ENCODE data around the gene DPYSL4. TPM values are rescaled to one million over a fixed set of nuclear protein-coding genes. Genes with fewer than 3 reads are reported as not detected.

Gene DPYSL4
- total RNA-seq, 6 donors from 2014 or later, result 0.11 to 2.2 (median 0.79) TPM; not detected in 1

- 96 to 100% methylated on average over 1 of the region's 1 CpG for WGBS, 2 donors
- no peaks in the 10 kb centered on the region for H3K9me3 ChIP-seq
These were observed 31.8 kb upstream of the DPYSL4 start for GRCh38 chr10:132154931-132155330.

GRCh38 chr10:132155723-132156381 lies 30.9 kb upstream of the DPYSL4 start:
- Histone ChIP-seq H3K27me3 (no peaks in the 10 kb centered on the region), H3K4me1 (no peaks in the 10 kb centered on the region), H3K4me3 (no peak overlapping the region), H3K9me3 (no peaks in the 10 kb centered on the region), H3K36me3 (no peaks in the 10 kb centered on the region), H3K27ac (no peak overlapping the region)
- peak in 1 of 2 donors; percentile 28 for ATAC-seq (ENCODE audit: low FRiP score in 2 of 2)
- DNase-seq, result peak in 1 of 2 donors; percentile 60
- 78% methylated on average over 11 to 12 of the region's 15 CpGs for WGBS, 2 donors
- TF ChIP-seq EP300 (IDR thresholded peaks at IDR 0.05) (no peak), POLR2A (IDR thresholded peaks at IDR 0.05) (no peak), POLR2AphosphoS5 (IDR thresholded peaks at IDR 0.05) (no peak)
- TF ChIP-seq, protein P1, sequence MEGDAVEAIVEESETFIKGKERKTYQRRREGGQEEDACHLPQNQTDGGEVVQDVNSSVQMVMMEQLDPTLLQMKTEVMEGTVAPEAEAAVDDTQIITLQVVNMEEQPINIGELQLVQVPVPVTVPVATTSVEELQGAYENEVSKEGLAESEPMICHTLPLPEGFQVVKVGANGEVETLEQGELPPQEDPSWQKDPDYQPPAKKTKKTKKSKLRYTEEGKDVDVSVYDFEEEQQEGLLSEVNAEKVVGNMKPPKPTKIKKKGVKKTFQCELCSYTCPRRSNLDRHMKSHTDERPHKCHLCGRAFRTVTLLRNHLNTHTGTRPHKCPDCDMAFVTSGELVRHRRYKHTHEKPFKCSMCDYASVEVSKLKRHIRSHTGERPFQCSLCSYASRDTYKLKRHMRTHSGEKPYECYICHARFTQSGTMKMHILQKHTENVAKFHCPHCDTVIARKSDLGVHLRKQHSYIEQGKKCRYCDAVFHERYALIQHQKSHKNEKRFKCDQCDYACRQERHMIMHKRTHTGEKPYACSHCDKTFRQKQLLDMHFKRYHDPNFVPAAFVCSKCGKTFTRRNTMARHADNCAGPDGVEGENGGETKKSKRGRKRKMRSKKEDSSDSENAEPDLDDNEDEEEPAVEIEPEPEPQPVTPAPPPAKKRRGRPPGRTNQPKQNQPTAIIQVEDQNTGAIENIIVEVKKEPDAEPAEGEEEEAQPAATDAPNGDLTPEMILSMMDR (IDR thresholded peaks at IDR 0.05), result no peak

More at GRCh38 chr10:132154931-132155330, 31.8 kb upstream of the DPYSL4 start:
- no peaks in the 10 kb centered on the region for H3K4me1 ChIP-seq
- no peaks in the 10 kb centered on the region for H3K27me3 ChIP-seq
- H3K4me3 ChIP-seq, result no peak overlapping the region
- no peak overlapping the region for H3K27ac ChIP-seq
- no peaks in the 10 kb centered on the region for H3K36me3 ChIP-seq
- ATAC-seq (ENCODE audit: low FRiP score in 2 of 2), result no peak
- TF ChIP-seq EP300 (IDR thresholded peaks at IDR 0.05), result no peak
- no peak for DNase-seq

DNA sequence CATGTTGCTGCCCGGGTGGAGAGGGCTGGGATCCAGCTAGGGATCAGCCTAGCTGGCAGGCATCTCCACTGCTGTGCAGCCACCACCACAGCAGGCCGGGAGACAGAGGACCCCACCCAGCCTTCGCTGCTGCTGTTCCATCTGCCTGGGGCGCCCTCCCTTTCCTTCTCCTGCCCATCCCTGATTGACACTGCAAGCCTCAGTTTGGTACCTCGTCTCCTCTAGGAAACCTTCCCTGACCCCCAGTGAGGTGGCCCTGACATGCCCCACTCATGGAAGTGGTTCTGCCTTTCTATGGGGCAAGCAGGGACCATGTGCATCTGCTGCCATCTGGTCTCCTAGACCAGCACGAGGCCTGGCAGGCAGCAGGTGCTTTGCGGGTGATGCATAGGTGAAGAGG lies 30.4 kb upstream of the DPYSL4 start:
- Histone ChIP-seq H3K4me1 (no peaks in the 10 kb centered on the region), H3K27me3 (no peaks in the 10 kb centered on the region)
- ATAC-seq (ENCODE audit: low FRiP score in 2 of 2), result no peak

DNA sequence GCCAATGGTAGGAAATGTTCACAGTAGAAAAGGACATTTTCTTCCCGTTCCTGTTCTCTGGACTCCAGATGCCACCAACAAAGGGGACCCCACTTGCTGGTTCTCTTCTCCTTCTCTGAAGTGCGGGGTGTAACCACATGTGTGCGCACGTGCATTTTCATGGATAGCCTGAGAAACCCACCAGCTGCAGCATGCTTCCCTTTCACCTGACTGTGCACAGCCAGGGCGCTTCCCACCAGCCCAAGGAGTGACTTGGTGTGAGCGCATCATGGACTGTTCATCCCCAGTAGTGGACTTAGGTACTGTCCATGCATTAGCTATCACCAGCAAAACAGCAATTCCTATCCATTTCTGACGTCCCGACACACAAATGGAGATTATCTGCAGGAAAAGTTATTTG lies 29.6 kb upstream of the DPYSL4 start:
- TF ChIP-seq POLR2A (IDR thresholded peaks at IDR 0.05), result no peak
- TF ChIP-seq, protein P1 (IDR thresholded peaks at IDR 0.05), result no peak
- no peak for TF ChIP-seq EP300 (IDR thresholded peaks at IDR 0.05)
- no peak for TF ChIP-seq POLR2AphosphoS5 (IDR thresholded peaks at IDR 0.05)
- Histone ChIP-seq H3K4me1 (peaks cover 0 to 4% (median 0%) of the 10 kb centered on the region in 4 donors), H3K27me3 (no peaks in the 10 kb centered on the region), H3K27ac (no peak overlapping the region), H3K4me3 (no peak overlapping the region), H3K9me3 (no peaks in the 10 kb centered on the region), H3K36me3 (no peaks in the 10 kb centered on the region)
- ATAC-seq (ENCODE audit: low FRiP score in 2 of 2) (no peak), DNase-seq (no peak)
- WGBS, 2 donors, result 83 to 86% methylated on average over 8 of the region's 8 CpGs

More for the DNA sequence above, 30.4 kb upstream of the DPYSL4 start:
- TF ChIP-seq POLR2A (IDR thresholded peaks at IDR 0.05) (no peak), POLR2AphosphoS5 (IDR thresholded peaks at IDR 0.05) (no peak), EP300 (IDR thresholded peaks at IDR 0.05) (no peak)
- TF ChIP-seq, protein P1 (IDR thresholded peaks at IDR 0.05), result no peak
- Histone ChIP-seq H3K27ac (no peak overlapping the region), H3K36me3 (no peaks in the 10 kb centered on the region), H3K4me3 (no peak overlapping the region), H3K9me3 (no peaks in the 10 kb centered on the region)
- no peak for DNase-seq
- 86 to 95% methylated on average over 7 of the region's 7 CpGs for WGBS, 2 donors

- TF ChIP-seq POLR2AphosphoS5 (IDR thresholded peaks at IDR 0.05) (no peak), POLR2A (IDR thresholded peaks at IDR 0.05) (no peak), EP300 (IDR thresholded peaks at IDR 0.05) (no peak)
- TF ChIP-seq, protein P1 (IDR thresholded peaks at IDR 0.05), result no peak
- H3K36me3 ChIP-seq, result no peaks in the 10 kb centered on the region
- H3K4me3 ChIP-seq, result no peak overlapping the region
- ATAC-seq (ENCODE audit: low FRiP score in 2 of 2) (no peak), DNase-seq (no peak)
- H3K27ac ChIP-seq, result no peak overlapping the region
- peaks cover 0 to 13% (median 2%) of the 10 kb centered on the region in 4 donors for H3K4me1 ChIP-seq
- H3K9me3 ChIP-seq, result no peaks in the 10 kb centered on the region
- H3K27me3 ChIP-seq, result no peaks in the 10 kb centered on the region
- 39 to 67% methylated on average over 1 to 2 of the region's 2 CpGs for WGBS, 2 donors
These were observed 28.5 kb upstream of the DPYSL4 start for GRCh38 chr10:132158122-132158741.

Data from upper lobe of left lung (tissue), 6 donors.